HL-60 (cell line): ENCODE data around the gene SOX5.

Experiments
- DNase-seq, 2 experiments: peaks; one replicate each; pipeline ENCODE4 v3.0.0-alpha.2; 2010 to 2020; ENCODE audit warnings: low read depth in 1 of 2, low spot score in 1 of 2
- H3K27ac ChIP-seq: fragments of 250-450 bp; sonication (Bioruptor Pico); replicated peaks from 2 replicates; pipeline ENCODE4 v1.5.1; 2020; ENCODE audit warnings: mild to moderate bottlenecking, moderate library complexity
- H3K27me3 ChIP-seq: fragments of 250-450 bp; sonication (Bioruptor Pico); 2 replicates; pipeline ENCODE4 v1.5.1; 2021; ENCODE audit warnings: mild to moderate bottlenecking, moderate library complexity; ENCODE audit not compliant: insufficient read depth, poor library complexity, severe bottlenecking
- H3K4me3 ChIP-seq: replicated peaks from 2 replicates; pipeline ENCODE4 v1.5.1; 2011; ENCODE audit warnings: mild to moderate bottlenecking, control low read depth, low read length; ENCODE audit not compliant: insufficient read depth
- GABPA ChIP-seq: IDR thresholded peaks from 2 replicates; pipeline ENCODE4 v1.6.1; 2012; ENCODE audit warnings: low read depth
- POLR2AphosphoS5 ChIP-seq: IDR thresholded peaks from 2 replicates; pipeline ENCODE4 v1.6.1; 2012; ENCODE audit warnings: low read depth
- SPI1 ChIP-seq: IDR thresholded peaks from 2 replicates; pipeline ENCODE4 v1.6.1; 2012; ENCODE audit warnings: low read depth, mild to moderate bottlenecking, borderline replicate concordance
- TF ChIP-seq, protein P1 (sequence below): IDR thresholded peaks from one replicate; pipeline ENCODE4 v1.5.1; 2011; ENCODE audit warnings: low read length, control low read depth, inconsistent platforms; ENCODE audit not compliant: insufficient read depth
- TF ChIP-seq, protein P2 (sequence below): IDR thresholded peaks from 2 replicates; pipeline ENCODE4 v1.6.1; 2012; ENCODE audit warnings: low read depth; ENCODE audit not compliant: insufficient replicate concordance

Gene SOX5

DNA sequence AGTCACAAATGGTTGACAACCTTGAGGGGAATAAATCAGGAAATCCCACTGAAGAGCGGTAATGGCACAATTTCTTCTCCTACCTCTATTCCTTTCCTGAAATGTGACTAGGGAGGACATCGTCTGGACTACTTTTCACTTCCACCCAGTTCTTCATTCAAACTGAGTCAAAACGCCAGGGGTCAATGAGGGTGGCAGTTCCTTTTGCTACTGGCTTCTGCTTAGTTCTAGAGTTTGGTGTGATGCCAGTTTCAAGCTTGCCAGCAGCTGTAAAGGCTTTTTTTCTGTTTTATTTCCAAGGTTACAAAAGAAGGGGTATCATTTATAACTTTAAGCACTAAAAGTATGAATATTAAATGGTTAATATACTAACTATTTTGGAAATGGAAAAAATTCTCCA is 286.5 kb downstream of the SOX5 start:
- H3K27me3 ChIP-seq = no peaks in the 10 kb centered on the region
- no peak for DNase-seq
- no peak overlapping the region for H3K4me3 ChIP-seq
- TF ChIP-seq SPI1 = no peak
- TF ChIP-seq, protein P1, sequence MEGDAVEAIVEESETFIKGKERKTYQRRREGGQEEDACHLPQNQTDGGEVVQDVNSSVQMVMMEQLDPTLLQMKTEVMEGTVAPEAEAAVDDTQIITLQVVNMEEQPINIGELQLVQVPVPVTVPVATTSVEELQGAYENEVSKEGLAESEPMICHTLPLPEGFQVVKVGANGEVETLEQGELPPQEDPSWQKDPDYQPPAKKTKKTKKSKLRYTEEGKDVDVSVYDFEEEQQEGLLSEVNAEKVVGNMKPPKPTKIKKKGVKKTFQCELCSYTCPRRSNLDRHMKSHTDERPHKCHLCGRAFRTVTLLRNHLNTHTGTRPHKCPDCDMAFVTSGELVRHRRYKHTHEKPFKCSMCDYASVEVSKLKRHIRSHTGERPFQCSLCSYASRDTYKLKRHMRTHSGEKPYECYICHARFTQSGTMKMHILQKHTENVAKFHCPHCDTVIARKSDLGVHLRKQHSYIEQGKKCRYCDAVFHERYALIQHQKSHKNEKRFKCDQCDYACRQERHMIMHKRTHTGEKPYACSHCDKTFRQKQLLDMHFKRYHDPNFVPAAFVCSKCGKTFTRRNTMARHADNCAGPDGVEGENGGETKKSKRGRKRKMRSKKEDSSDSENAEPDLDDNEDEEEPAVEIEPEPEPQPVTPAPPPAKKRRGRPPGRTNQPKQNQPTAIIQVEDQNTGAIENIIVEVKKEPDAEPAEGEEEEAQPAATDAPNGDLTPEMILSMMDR = no peak
- no peak overlapping the region for H3K27ac ChIP-seq

DNA sequence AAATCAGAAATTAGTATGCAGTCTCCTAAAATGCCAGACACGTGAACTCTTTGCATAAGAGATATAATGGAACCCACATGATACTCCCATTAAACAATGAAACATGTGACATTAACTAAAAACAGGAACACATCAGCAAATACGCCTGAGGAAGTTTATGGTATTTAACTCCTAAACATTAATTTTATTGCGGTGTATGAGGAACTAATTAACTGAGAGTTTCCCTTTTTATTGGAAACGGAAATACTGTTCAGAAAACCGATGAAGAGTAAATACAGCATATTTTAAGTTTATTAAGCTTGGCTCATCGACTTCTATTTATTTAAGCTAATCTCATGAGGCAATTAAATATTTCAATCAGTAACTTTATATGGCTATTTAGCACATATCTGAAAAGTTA is 290.3 kb downstream of the SOX5 start:
- TF ChIP-seq, protein P2, sequence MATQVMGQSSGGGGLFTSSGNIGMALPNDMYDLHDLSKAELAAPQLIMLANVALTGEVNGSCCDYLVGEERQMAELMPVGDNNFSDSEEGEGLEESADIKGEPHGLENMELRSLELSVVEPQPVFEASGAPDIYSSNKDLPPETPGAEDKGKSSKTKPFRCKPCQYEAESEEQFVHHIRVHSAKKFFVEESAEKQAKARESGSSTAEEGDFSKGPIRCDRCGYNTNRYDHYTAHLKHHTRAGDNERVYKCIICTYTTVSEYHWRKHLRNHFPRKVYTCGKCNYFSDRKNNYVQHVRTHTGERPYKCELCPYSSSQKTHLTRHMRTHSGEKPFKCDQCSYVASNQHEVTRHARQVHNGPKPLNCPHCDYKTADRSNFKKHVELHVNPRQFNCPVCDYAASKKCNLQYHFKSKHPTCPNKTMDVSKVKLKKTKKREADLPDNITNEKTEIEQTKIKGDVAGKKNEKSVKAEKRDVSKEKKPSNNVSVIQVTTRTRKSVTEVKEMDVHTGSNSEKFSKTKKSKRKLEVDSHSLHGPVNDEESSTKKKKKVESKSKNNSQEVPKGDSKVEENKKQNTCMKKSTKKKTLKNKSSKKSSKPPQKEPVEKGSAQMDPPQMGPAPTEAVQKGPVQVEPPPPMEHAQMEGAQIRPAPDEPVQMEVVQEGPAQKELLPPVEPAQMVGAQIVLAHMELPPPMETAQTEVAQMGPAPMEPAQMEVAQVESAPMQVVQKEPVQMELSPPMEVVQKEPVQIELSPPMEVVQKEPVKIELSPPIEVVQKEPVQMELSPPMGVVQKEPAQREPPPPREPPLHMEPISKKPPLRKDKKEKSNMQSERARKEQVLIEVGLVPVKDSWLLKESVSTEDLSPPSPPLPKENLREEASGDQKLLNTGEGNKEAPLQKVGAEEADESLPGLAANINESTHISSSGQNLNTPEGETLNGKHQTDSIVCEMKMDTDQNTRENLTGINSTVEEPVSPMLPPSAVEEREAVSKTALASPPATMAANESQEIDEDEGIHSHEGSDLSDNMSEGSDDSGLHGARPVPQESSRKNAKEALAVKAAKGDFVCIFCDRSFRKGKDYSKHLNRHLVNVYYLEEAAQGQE = no peak
- TF ChIP-seq, protein P1 = no peak
- TF ChIP-seq SPI1 = no peak
- no peak for TF ChIP-seq POLR2AphosphoS5
- TF ChIP-seq GABPA = no peak
- no peak for DNase-seq
- Histone ChIP-seq H3K27me3 (no peaks in the 10 kb centered on the region), H3K27ac (no peak overlapping the region), H3K4me3 (no peak overlapping the region)

DNA sequence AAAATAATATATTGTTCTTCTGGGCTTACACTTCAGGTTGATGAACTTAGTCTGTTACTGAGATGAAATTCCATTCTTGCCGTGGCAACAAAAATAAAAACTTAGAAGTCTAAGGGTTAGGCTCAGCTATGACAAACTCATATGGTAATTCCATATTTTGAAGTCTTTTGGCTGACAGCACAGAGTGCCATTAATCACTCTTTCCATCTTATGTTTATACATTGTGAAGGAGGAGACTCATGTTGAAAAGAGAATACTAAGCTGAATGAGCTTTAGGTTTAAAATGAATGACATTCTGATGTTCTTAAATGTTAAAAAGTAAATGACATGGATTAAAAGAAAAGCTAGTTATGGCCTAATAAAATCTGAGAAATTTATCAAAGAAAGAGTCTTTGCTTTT is 291.9 kb downstream of the SOX5 start:
- Histone ChIP-seq H3K4me3 (no peak overlapping the region), H3K27ac (no peak overlapping the region), H3K27me3 (no peaks in the 10 kb centered on the region)
- no peak for DNase-seq
- TF ChIP-seq, protein P1 = no peak
- TF ChIP-seq GABPA (no peak), SPI1 (no peak), POLR2AphosphoS5 (no peak)
- TF ChIP-seq, protein P2 = no peak

DNA sequence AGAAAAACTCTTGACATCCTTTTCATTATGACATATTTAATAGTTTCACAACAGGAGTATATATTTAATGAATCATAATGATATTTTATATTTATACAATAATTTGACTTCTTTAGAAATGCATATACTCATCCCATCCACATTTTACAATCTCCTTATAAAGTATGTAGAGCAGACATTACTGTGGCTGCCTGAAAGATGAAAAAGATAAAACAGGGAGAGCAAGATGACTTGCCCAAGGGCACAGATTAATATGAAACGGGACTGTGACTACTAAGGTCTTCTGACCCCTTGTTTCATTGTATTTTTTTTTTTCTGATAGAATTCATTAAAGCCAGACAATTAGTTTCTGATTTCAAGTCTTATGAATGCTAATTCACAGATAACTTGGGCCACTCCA is 293.6 kb downstream of the SOX5 start:
- H3K27me3 ChIP-seq = no peaks in the 10 kb centered on the region
- no peak for DNase-seq
- H3K4me3 ChIP-seq = no peak overlapping the region
- TF ChIP-seq, protein P1 = no peak
- TF ChIP-seq SPI1 (no peak), POLR2AphosphoS5 (no peak), GABPA (no peak)
- TF ChIP-seq, protein P2 = no peak
- no peak overlapping the region for H3K27ac ChIP-seq
